GM18858 (cell line): ENCODE results near the gene FGF8.

ENCODE experiments used
- ATAC-seq: cut with Tn5 transposase; IDR thresholded peaks from one replicate; pipeline ENCODE4 v1.9.1; 2021; ENCODE audit not compliant: unreplicated experiment

Gene FGF8

GRCh38 chr10:101782811-101783735, 7.2 kb upstream of the FGF8 start, which contains the start of gene NPM3:
NPM3 (minus strand) TSS chr10:101783446; CDS start chr10:101783390, 56 bp downstream.
- no peak for ATAC-seq

- no peak for ATAC-seq
These were observed 6.3 kb upstream of the FGF8 start for GRCh38 chr10:101781984-101782810.

- no peak for ATAC-seq
These were observed 5.7 kb upstream of the FGF8 start for GRCh38 chr10:101781655-101781983.

- no peak for ATAC-seq
These were observed 5.1 kb upstream of the FGF8 start for GRCh38 chr10:101780818-101781654.

- no peak for ATAC-seq
These were observed 4.4 kb upstream of the FGF8 start for GRCh38 chr10:101780187-101780817.

- peak; percentile 41 for ATAC-seq
These were observed 3.8 kb upstream of the FGF8 start for GRCh38 chr10:101779544-101780186.

GRCh38 chr10:101778781-101779543, 3.0 kb upstream of the FGF8 start:
- no peak for ATAC-seq

- ATAC-seq = no peak
These were observed 2.4 kb upstream of the FGF8 start for GRCh38 chr10:101778151-101778780.

GRCh38 chr10:101777619-101778145, 1.8 kb upstream of the FGF8 start:
- ATAC-seq = no peak

- no peak for ATAC-seq
These were observed 375 bp upstream of the FGF8 start for GRCh38 chr10:101776161-101776817.

GRCh38 chr10:101774589-101775272, 1.2 kb downstream of the FGF8 start:
- no peak for ATAC-seq

GRCh38 chr10:101773923-101774588, 1.9 kb downstream of the FGF8 start:
- no peak for ATAC-seq

GRCh38 chr10:101772895-101773761, 2.8 kb downstream of the FGF8 start:
- no peak for ATAC-seq

GRCh38 chr10:101772017-101772894, 3.7 kb downstream of the FGF8 start:
- ATAC-seq = no peak

- no peak for ATAC-seq
These were observed 4.5 kb downstream of the FGF8 start for GRCh38 chr10:101771380-101771779.
